Gastrocnemius medialis (tissue), 4 donors: ENCODE data around the gene ZBTB20. TPM values are rescaled to one million over a fixed set of nuclear protein-coding genes. Genes with fewer than 3 reads are reported as not detected.

ENCODE experiments used
- ATAC-seq, 2 donors: fragments of 150-250 bp; one replicate each; pipeline ENCODE4 v1.9.1; 2016
- DNase-seq, 2 donors: peaks; one replicate each; pipeline ENCODE4 v3.0.0-alpha.2; 2019
- H3K27ac ChIP-seq, 4 donors: fragments of 200-600 bp; sonication (generic); 1 replicate in 1 of 4; 2 replicates in 3 of 4; pipeline ENCODE4 v1.5.1; 2016 to 2018; ENCODE audit warnings: mild to moderate bottlenecking in 2 of 4, moderate library complexity in 1 of 4
- H3K27me3 ChIP-seq, 3 donors: fragments of 200-600 bp; sonication (generic) in 2 of 3; 1 replicate in 1 of 3; 2 replicates in 2 of 3; pipeline versions ENCODE4 v1.5.1 to v1.6.0; 2016 to 2019; ENCODE audit warnings: mild to moderate bottlenecking in 1 of 3, moderate library complexity in 1 of 3
- H3K36me3 ChIP-seq, 2 donors: fragments of 200-600 bp; sonication (generic) in 1 of 2; one replicate each; pipeline ENCODE4 v1.5.1; 2017 to 2018
- H3K4me1 ChIP-seq, 2 donors: fragments of 200-600 bp; sonication (generic) in 1 of 2; one replicate each; pipeline ENCODE4 v1.5.1; 2016 to 2017; ENCODE audit warnings: mild to moderate bottlenecking in 2 of 2
- H3K4me3 ChIP-seq, 4 donors: fragments of 200-600 bp; sonication (generic) in 3 of 4; 1 replicate in 1 of 4; 2 replicates in 3 of 4; pipeline ENCODE4 v1.5.1; 2016 to 2019; ENCODE audit warnings: mild to moderate bottlenecking in 2 of 4
- H3K9me3 ChIP-seq, 3 donors: fragments of 200-600 bp; sonication (generic) in 2 of 3; 1 replicate in 1 of 3; 2 replicates in 2 of 3; pipeline ENCODE4 v1.5.1; 2016 to 2019
- POLR2A ChIP-seq, 2 donors: fragments of 450-650 bp; IDR thresholded peaks; one replicate each; pipeline ENCODE4 v1.6.1; 2017; ENCODE audit warnings: antibody characterized with exemption in 2 of 2, mild to moderate bottlenecking in 2 of 2, moderate library complexity in 2 of 2
- in situ Hi-C, 4 donors: fragments of 200-750 bp; cut with MboI; loops; one replicate each; pipeline versions ENCODE4 v1.15.0 to v1.8.0; 2017; ENCODE audit warnings: low sequenced_read_pairs in 4 of 4
- intact Hi-C: fragments of 100-400 bp; cut with DNase I; formaldehyde crosslinking; loops from one replicate; pipeline ENCODE4 v1.15.1; 2023; ENCODE audit warnings: low total_unique reads
- total RNA-seq, 4 donors: library from RNA; depleted of rRNA; stranded (reverse); fragments of >200 nt; gene quantifications; one replicate each; pipeline versions ENCODE4 v1.1.0 to v1.2.3, GENCODE V29; 2016
- TF ChIP-seq, protein P1 (sequence below), 5 experiments: fragments of 450-650 bp in 3 of 5; fragments of 200-600 bp in 2 of 5; sonication (generic) in 2 of 5; IDR thresholded peaks in 4 of 5; conservative IDR thresholded peaks in 1 of 5; 1 replicate in 4 of 5; 2 replicates in 1 of 5; pipeline ENCODE4 v1.5.1; 2016 to 2019; ENCODE audit warnings: antibody characterized with exemption in 5 of 5, mild to moderate bottlenecking in 3 of 5, moderate library complexity in 3 of 5

ZBTB20 gene
- total RNA-seq, 4 donors from 2014 or later = 47.6 to 86.5 (median 69.0) TPM

DNA sequence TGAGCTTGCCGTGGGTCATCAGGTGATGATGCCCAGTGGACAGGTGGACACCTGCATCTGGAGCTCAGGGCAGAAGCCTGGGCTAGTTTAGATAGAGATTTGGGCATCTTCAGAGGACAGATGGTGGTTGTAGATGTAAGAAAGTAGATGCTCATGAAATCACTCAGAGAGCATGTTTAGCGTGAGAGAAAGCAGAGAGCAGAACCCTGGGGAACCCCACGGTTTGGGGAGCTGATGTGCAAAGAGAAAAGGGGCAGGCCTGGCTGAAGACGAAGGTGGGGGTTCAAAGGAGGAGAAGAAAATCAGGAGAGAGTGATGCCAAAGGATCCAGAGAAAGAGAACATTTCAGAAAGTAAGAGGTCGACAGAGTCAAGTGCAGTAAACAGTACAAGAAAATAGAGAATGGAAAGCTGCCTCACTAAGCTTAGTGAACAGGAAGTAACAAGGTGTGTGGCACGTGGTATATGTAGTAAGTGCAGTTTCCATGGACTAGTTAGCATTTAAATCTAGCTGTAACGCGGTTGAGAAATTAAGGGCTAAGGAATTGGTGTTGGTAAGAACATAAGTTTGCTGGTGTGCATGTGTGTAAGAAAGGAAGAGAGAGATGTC is 839.8 kb downstream of the ZBTB20 start:
- H3K9me3 ChIP-seq = no peaks in the 10 kb centered on the region
- no peak for ATAC-seq
- no peaks in the 10 kb centered on the region for H3K4me1 ChIP-seq
- no peaks in the 10 kb centered on the region for H3K27me3 ChIP-seq
- intact Hi-C loops (no loop called here), in situ Hi-C loops (no loop called here)
- DNase-seq = no peak
- TF ChIP-seq POLR2A (IDR thresholded peaks at IDR 0.05) = no peak
- TF ChIP-seq, protein P1, sequence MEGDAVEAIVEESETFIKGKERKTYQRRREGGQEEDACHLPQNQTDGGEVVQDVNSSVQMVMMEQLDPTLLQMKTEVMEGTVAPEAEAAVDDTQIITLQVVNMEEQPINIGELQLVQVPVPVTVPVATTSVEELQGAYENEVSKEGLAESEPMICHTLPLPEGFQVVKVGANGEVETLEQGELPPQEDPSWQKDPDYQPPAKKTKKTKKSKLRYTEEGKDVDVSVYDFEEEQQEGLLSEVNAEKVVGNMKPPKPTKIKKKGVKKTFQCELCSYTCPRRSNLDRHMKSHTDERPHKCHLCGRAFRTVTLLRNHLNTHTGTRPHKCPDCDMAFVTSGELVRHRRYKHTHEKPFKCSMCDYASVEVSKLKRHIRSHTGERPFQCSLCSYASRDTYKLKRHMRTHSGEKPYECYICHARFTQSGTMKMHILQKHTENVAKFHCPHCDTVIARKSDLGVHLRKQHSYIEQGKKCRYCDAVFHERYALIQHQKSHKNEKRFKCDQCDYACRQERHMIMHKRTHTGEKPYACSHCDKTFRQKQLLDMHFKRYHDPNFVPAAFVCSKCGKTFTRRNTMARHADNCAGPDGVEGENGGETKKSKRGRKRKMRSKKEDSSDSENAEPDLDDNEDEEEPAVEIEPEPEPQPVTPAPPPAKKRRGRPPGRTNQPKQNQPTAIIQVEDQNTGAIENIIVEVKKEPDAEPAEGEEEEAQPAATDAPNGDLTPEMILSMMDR (IDR thresholded peaks at IDR 0.05 in 4 of 5, conservative IDR thresholded peaks at IDR 0.05 in 1 of 5) = no peak
- H3K36me3 ChIP-seq = no peaks in the 10 kb centered on the region
- H3K27ac ChIP-seq = no peak overlapping the region
- no peak overlapping the region for H3K4me3 ChIP-seq

DNA sequence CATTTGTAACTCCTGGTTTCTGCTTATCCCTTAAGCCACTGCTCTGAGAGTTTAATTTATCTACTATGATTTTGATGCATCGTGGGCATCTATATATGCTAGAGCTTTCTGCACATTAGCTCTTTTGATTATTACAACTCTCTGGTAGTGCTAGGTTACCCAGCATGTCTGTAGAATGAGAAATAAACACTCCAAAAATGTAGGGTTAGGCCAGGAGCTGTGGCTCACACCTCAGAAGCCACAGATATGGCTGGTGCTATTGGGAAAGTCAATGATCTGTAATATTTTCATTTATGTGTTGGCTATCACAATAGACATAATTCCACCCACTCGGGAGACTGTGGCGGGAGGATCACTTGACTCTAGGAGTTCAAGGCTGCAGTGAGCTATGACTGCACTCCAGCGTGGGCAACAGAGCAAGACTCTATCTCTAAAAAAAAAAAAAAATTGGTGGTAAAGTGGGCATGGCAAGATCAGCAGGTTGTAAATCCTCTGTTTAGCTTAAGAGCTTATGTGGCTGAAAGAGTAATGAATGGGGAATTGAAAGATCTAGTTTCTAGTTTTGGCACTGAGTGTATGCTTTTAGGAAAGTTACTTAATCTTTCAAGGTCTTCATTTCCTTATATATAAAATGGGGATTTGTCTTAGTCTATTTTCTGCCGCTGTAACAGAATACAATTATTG is 847.0 kb downstream of the ZBTB20 start:
- H3K36me3 ChIP-seq = no peaks in the 10 kb centered on the region
- no peaks in the 10 kb centered on the region for H3K9me3 ChIP-seq
- in situ Hi-C loops = no loop called here
- ATAC-seq = no peak
- no peak for DNase-seq
- no peak overlapping the region for H3K4me3 ChIP-seq
- no peaks in the 10 kb centered on the region for H3K4me1 ChIP-seq
- TF ChIP-seq POLR2A (IDR thresholded peaks at IDR 0.05) = no peak
- TF ChIP-seq, protein P1 (IDR thresholded peaks at IDR 0.05 in 4 of 5, conservative IDR thresholded peaks at IDR 0.05 in 1 of 5) = no peak
- H3K27ac ChIP-seq = no peak overlapping the region
- intact Hi-C loops = no loop called here
- H3K27me3 ChIP-seq = no peaks in the 10 kb centered on the region

DNA sequence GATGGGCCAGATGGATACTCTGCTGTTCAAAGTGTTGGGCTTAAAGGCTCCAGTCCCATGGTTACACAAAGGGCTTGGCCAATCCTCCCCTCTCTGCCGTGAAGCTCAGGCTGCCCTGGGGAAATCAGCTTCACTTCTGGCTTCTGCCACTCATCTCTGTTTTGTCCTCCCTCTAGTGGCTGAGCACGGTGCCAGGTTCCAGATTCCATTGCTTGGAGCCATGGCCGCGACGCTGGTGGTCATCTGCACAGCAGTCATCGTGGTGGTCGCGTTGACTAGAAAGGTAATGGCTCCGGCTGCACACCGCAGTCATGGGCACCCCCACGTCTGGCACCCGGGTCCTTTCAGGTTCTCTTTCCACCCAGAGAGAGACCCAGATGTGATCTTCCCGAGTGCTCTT is 847.7 kb downstream of the ZBTB20 start:
- TF ChIP-seq POLR2A (IDR thresholded peaks at IDR 0.05) = no peak
- intact Hi-C loops = no loop called here
- DNase-seq = no peak

DNA sequence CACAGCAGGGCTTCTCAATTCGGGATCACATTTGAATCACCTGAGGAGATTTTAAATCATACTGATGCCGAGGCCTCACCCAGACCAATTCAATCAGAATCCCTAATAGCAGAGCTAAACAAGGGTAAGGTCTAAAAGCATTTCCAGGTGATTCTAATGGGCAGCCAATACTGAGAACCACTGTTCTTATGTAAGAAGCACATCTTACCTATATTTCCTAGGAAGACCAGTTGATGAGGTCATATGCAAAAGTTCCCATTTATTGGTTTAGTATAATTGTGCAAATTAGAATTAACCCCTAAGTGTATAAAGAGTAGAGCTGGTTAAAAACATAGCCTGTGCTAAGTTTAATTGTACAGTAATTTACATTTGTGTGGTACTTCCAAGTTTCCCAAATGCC is 851.1 kb downstream of the ZBTB20 start:
- H3K27me3 ChIP-seq = no peaks in the 10 kb centered on the region
- ATAC-seq (no peak), DNase-seq (no peak)
- no peak overlapping the region for H3K27ac ChIP-seq
- no peaks in the 10 kb centered on the region for H3K9me3 ChIP-seq
- no peaks in the 10 kb centered on the region for H3K4me1 ChIP-seq
- H3K36me3 ChIP-seq = no peaks in the 10 kb centered on the region
- in situ Hi-C loops = no loop called here
- intact Hi-C loops = no loop called here
- no peak for TF ChIP-seq POLR2A (IDR thresholded peaks at IDR 0.05)
- TF ChIP-seq, protein P1 (IDR thresholded peaks at IDR 0.05 in 4 of 5, conservative IDR thresholded peaks at IDR 0.05 in 1 of 5) = no peak
- no peak overlapping the region for H3K4me3 ChIP-seq

More for the DNA sequence above, 847.7 kb downstream of the ZBTB20 start:
- H3K4me3 ChIP-seq = no peak overlapping the region
- H3K4me1 ChIP-seq = no peaks in the 10 kb centered on the region
- no peak overlapping the region for H3K27ac ChIP-seq
- H3K27me3 ChIP-seq = no peaks in the 10 kb centered on the region
- in situ Hi-C loops = no loop called here
- no peaks in the 10 kb centered on the region for H3K9me3 ChIP-seq
- ATAC-seq = peak in 1 of 2 donors; percentile 27
- no peaks in the 10 kb centered on the region for H3K36me3 ChIP-seq

DNA sequence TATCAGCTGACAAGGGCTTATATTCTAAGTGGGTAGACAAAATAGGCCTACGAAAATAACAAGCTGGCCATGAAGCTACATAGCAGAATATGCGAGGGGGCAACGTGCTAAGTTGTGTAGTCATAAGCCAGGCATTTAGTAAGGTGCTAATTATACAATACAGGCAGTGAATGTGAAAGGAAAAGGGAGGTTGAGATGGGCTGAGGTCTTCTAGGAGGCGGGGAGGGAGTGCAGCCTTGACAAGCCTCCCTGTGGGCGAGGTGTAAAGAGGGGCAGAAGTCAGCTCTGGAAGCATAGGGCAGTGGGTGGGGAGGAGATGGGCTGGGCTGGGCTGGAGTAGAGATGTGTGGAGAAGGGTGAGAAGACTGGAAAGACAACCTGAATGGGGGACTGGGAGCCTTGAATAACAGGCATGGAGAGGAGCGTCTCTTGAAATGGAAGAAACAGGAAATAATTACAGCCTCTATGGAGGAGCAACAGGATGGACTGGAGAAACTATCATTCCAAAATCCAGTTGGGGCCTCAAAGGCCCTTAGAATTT is 852.1 kb downstream of the ZBTB20 start:
- H3K27me3 ChIP-seq = no peaks in the 10 kb centered on the region
- intact Hi-C loops = no loop called here
- no peaks in the 10 kb centered on the region for H3K36me3 ChIP-seq
- no peak for DNase-seq
- H3K27ac ChIP-seq = no peak overlapping the region
- in situ Hi-C loops = no loop called here
- no peak for ATAC-seq
- H3K4me1 ChIP-seq = no peaks in the 10 kb centered on the region
- TF ChIP-seq, protein P1 (IDR thresholded peaks at IDR 0.05 in 4 of 5, conservative IDR thresholded peaks at IDR 0.05 in 1 of 5) = no peak
- no peak for TF ChIP-seq POLR2A (IDR thresholded peaks at IDR 0.05)
- H3K9me3 ChIP-seq = no peaks in the 10 kb centered on the region
- H3K4me3 ChIP-seq = no peak overlapping the region
